IMR-90 (cell line): ENCODE measurements around the gene NOL9. TPM values are rescaled to one million over a fixed set of nuclear protein-coding genes. Genes with fewer than 3 reads are reported as not detected.

Experiments
- ATAC-seq: fragments of 200-7000 bp; cut with Tn5 transposase; 2 replicates; pipeline ENCODE4 v1.9.1; 2020; ENCODE audit warnings: low read depth, mild to moderate bottlenecking, moderate library complexity
- BruUV-seq: library from RNA; stranded (reverse); fragments of 400-500 nt; replicated peaks from 2 replicates; lab custom pipeline; 2021; lab: Mats Ljungman, UMichigan
- CTCF ChIA-PET: fragments of 300-600 bp; formaldehyde crosslinking; extraction: SDS; loops from one replicate; lab custom pipeline; 2021; ENCODE audit warnings: antibody characterized with exemption; lab: Yijun Ruan, JAX
- POLR2A ChIA-PET: fragments of 300-600 bp; sonication (Branson Sonifier 250); formaldehyde crosslinking; loops from one replicate; lab custom pipeline; 2022; ENCODE audit warnings: antibody characterized with exemption; ENCODE audit not compliant: unreplicated experiment; lab: Charles Lee
- DNase-seq: peaks from one replicate; pipeline ENCODE4 v3.0.0; 2013
- H2AFZ ChIP-seq: replicated peaks from 2 replicates; pipeline ENCODE3; 2013; ENCODE audit warnings: low read length, mild to moderate bottlenecking; ENCODE audit not compliant: poor library complexity
- H2AK5ac ChIP-seq: 2 replicates; pipeline ENCODE4 v1.6.1; 2013; ENCODE audit warnings: low read depth, low read length, inconsistent platforms
- H2AK9ac ChIP-seq: replicated peaks from 2 replicates; pipeline ENCODE3; 2013; ENCODE audit warnings: mild to moderate bottlenecking, low read depth, low read length, moderate library complexity; ENCODE audit not compliant: poor library complexity
- H2BK120ac ChIP-seq: 2 replicates; pipeline ENCODE4 v1.6.1; 2013; ENCODE audit warnings: low read depth, low read length, inconsistent platforms
- H2BK15ac ChIP-seq: 3 replicates; pipeline ENCODE4 v1.6.1; 2013; ENCODE audit warnings: low read depth, low read length, inconsistent platforms
- H2BK20ac ChIP-seq: 2 replicates; pipeline ENCODE4 v1.6.1; 2013; ENCODE audit warnings: low read depth, mild to moderate bottlenecking, inconsistent platforms, low read length, moderate library complexity
- H2BK5ac ChIP-seq: 2 replicates; pipeline ENCODE4 v1.6.1; 2013; ENCODE audit warnings: mild to moderate bottlenecking, low read depth, low read length, inconsistent platforms; ENCODE audit not compliant: poor library complexity, severe bottlenecking
- H3K14ac ChIP-seq: replicated peaks from 2 replicates; pipeline ENCODE4 v1.6.1; 2013; ENCODE audit warnings: low read depth, low read length, inconsistent platforms
- H3K18ac ChIP-seq: 2 replicates; pipeline ENCODE4 v1.6.1; 2013; ENCODE audit warnings: low read depth, low read length, control low read depth
- H3K23ac ChIP-seq: 2 replicates; pipeline ENCODE4 v1.6.1; 2013; ENCODE audit warnings: low read depth, low read length, inconsistent platforms
- H3K27ac ChIP-seq: 2 replicates; pipeline ENCODE4 v1.5.1; 2013; ENCODE audit warnings: mild to moderate bottlenecking, control low read depth, low read length; ENCODE audit not compliant: insufficient read depth
- H3K27me3 ChIP-seq: 2 replicates; pipeline ENCODE4 v1.6.1; 2013; ENCODE audit warnings: low read length; ENCODE audit not compliant: control insufficient read depth, insufficient read depth
- H3K36me3 ChIP-seq: 2 replicates; pipeline ENCODE4 v1.6.1; 2013; ENCODE audit warnings: low read length, mixed read lengths; ENCODE audit not compliant: control insufficient read depth, insufficient read depth
- H3K4ac ChIP-seq: 2 replicates; pipeline ENCODE4 v1.6.1; 2013; ENCODE audit warnings: low read depth, low read length, inconsistent platforms
- H3K4me1 ChIP-seq: 2 replicates; pipeline ENCODE4 v1.6.1; 2013; ENCODE audit warnings: low read length, mixed read lengths; ENCODE audit not compliant: control insufficient read depth, insufficient read depth
- H3K4me2 ChIP-seq: 2 replicates; pipeline ENCODE4 v1.6.1; 2013; ENCODE audit warnings: low read depth, mild to moderate bottlenecking, control low read depth, low read length, moderate library complexity
- H3K4me3 ChIP-seq: 2 replicates; pipeline ENCODE4 v1.5.1; 2013; ENCODE audit warnings: low read depth, mild to moderate bottlenecking, control low read depth, low read length, moderate library complexity; ENCODE audit not compliant: insufficient read depth
- H3K56ac ChIP-seq: 2 replicates; pipeline ENCODE4 v1.6.1; 2013; ENCODE audit warnings: low read length, inconsistent platforms; ENCODE audit not compliant: insufficient read depth; ENCODE audit errors: extremely low read depth
- H3K79me1 ChIP-seq, 2 experiments: 2 replicates each; pipeline ENCODE4 v1.6.1; 2013; ENCODE audit warnings: low read length in 2 of 2, inconsistent platforms in 1 of 2, low read depth in 1 of 2
- H3K9ac ChIP-seq: 2 replicates; pipeline ENCODE4 v1.6.1; 2013; ENCODE audit warnings: low read depth, low read length, control low read depth
- H3K9me1 ChIP-seq: 2 replicates; pipeline ENCODE4 v1.6.1; 2013; ENCODE audit warnings: low read length, inconsistent platforms; ENCODE audit not compliant: insufficient read depth
- H3K9me3 ChIP-seq: 2 replicates; pipeline ENCODE4 v1.6.1; 2013; ENCODE audit warnings: low read length; ENCODE audit not compliant: control insufficient read depth, insufficient read depth
- H4K20me1 ChIP-seq: 2 replicates; pipeline ENCODE4 v1.6.1; 2013; ENCODE audit warnings: low read length, inconsistent platforms; ENCODE audit not compliant: insufficient read depth
- H4K5ac ChIP-seq: 2 replicates; pipeline ENCODE4 v1.6.1; 2013; ENCODE audit warnings: mild to moderate bottlenecking, low read depth, low read length, control low read depth
- H4K8ac ChIP-seq, 2 experiments: 2 replicates each; pipeline ENCODE4 v1.6.1; 2013; ENCODE audit warnings: low read depth in 2 of 2, low read length in 2 of 2, control low read depth in 1 of 2, inconsistent platforms in 1 of 2
- H4K91ac ChIP-seq: 2 replicates; pipeline ENCODE4 v1.6.1; 2013; ENCODE audit warnings: low read depth, low read length, inconsistent platforms; ENCODE audit not compliant: insufficient read depth
- BHLHE40 ChIP-seq: fragments of 150-350 bp; IDR thresholded peaks from 2 replicates; pipeline ENCODE4 v1.6.1; 2016; ENCODE audit warnings: mild to moderate bottlenecking, low read depth, low read length
- CHD1 ChIP-seq: IDR thresholded peaks from 2 replicates; pipeline ENCODE4 v1.6.1; 2012; ENCODE audit warnings: low read depth, low read length, improper control_type of control experiment
- MAZ ChIP-seq: IDR thresholded peaks from 2 replicates; pipeline ENCODE4 v1.6.1; 2012; ENCODE audit warnings: low read depth, mild to moderate bottlenecking, low read length, improper control_type of control experiment, moderate library complexity, borderline replicate concordance
- MXI1 ChIP-seq: IDR thresholded peaks from 2 replicates; pipeline ENCODE4 v1.6.1; 2012; ENCODE audit warnings: low read depth, mild to moderate bottlenecking, low read length, moderate library complexity, borderline replicate concordance
- POLR2A ChIP-seq: IDR thresholded peaks from 2 replicates; pipeline ENCODE4 v1.6.1; 2012; ENCODE audit warnings: mild to moderate bottlenecking, low read depth, low read length
- RAD21 ChIP-seq: IDR thresholded peaks from 2 replicates; pipeline ENCODE4 v1.6.1; 2012; ENCODE audit warnings: low read length, improper control_type of control experiment
- RCOR1 ChIP-seq: IDR thresholded peaks from 2 replicates; pipeline ENCODE4 v1.6.1; 2012; ENCODE audit warnings: mild to moderate bottlenecking, low read length, improper control_type of control experiment; ENCODE audit not compliant: insufficient replicate concordance
- RFX5 ChIP-seq: IDR thresholded peaks from 2 replicates; pipeline ENCODE4 v1.8.0; 2012; ENCODE audit warnings: low read depth, mild to moderate bottlenecking, low read length, moderate library complexity
- SMC3 ChIP-seq: fragments of 150-350 bp; IDR thresholded peaks from 2 replicates; pipeline ENCODE4 v1.6.1; 2016; ENCODE audit warnings: low read depth, mild to moderate bottlenecking, antibody characterized with exemption, low read length, moderate library complexity
- WGBS, 2 experiments: methylation state at CpG; one replicate each; pipeline versions ENCODE4 v1.1.5 to v1.1.7; 2013; ENCODE audit warnings: missing lambda C conversion rate in 2 of 2; ENCODE audit not compliant: insufficient read length in 1 of 2; ENCODE audit errors: extremely low coverage in 2 of 2; 5-methylcytosine and 5-hydroxymethylcytosine counted together
- dilution Hi-C: fragments of 300-500 bp; cut with HindIII; formaldehyde crosslinking; loops from one replicate; pipeline ENCODE4 v1.14.3; 2018; ENCODE audit warnings: low sequenced_read_pairs; ENCODE audit not compliant: unreplicated experiment
- in situ Hi-C: fragments of 300-500 bp; cut with MboI; formaldehyde crosslinking; loops from 3 replicates; pipeline ENCODE4 v1.14.3; 2019; ENCODE audit warnings: low sequenced_read_pairs, inconsistent platforms, mixed read lengths
- intact Hi-C: fragments of 100-400 bp; cut with micrococcal nuclease; formaldehyde crosslinking; loops from 2 replicates; pipeline ENCODE4 v1.10.0; 2022
- polyA plus RNA-seq, 3 experiments: library from polyadenylated mRNA; depleted of rRNA; stranded (reverse); fragments of >200 nt; gene quantifications; 2 replicates each; pipeline ENCODE4 v1.2.3, GENCODE V29; 2012; ENCODE audit warnings: low replicate concordance in 1 of 3
- total RNA-seq: library from RNA; depleted of rRNA; stranded (reverse); fragments of >200 nt; gene quantifications from 2 replicates; pipeline ENCODE4 v1.2.3, GENCODE V29; 2012
- TF ChIP-seq, protein P1 (sequence below): fragments of 150-350 bp; IDR thresholded peaks from 2 replicates; pipeline ENCODE4 v1.6.1; 2016; ENCODE audit warnings: low read depth, mild to moderate bottlenecking, low read length, moderate library complexity, borderline replicate concordance
- TF ChIP-seq, protein P2 (sequence below): conservative IDR thresholded peaks from 2 replicates; pipeline ENCODE4 v1.5.1; 2012; ENCODE audit warnings: mild to moderate bottlenecking, low read depth, low read length, improper control_type of control experiment
- TF ChIP-seq, protein P3 (sequence below): fragments of 150-350 bp; IDR thresholded peaks from 2 replicates; pipeline ENCODE4 v1.6.1; 2017; ENCODE audit warnings: mild to moderate bottlenecking, antibody characterized with exemption, low read length, low read depth

NOL9 gene
- total and polyA plus RNA-seq, 2 of the 4 experiments (the other 2 are of a cell fraction): 13.0 to 19.2 TPM

DNA sequence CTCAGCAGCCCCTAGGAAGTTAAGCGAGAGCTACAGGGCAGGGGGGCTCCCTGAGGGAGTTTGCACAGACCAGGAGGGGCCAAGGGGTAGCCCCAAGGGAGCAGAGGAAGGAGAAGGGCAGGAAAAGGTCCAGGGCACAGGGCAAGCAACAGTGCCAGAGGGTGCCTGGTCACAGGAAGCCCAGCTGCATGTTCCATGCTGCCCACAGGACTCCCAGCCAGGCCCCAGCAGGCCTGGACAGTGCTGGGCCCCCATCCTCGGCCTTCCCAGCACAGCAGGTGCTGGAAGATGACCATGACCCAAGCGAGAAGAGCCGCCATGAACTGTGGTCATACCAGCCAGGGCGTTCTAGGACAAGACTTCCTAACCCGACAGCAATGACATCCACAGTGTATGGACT, 37.3 kb upstream of the NOL9 start:
- CTCF ChIA-PET: no interaction called here

More for the DNA sequence above, 37.3 kb upstream of the NOL9 start:
- no TSS peak for BruUV-seq
- H3K27ac ChIP-seq: no peak overlapping the region
- POLR2A ChIA-PET: no interaction called here
- no peak overlapping the region for H4K91ac ChIP-seq
- peaks cover 8 to 73% of the 10 kb centered on the region in 2 experiments for H3K79me1 ChIP-seq
- H4K8ac ChIP-seq: no peak overlapping the region
- H3K56ac ChIP-seq: no peak overlapping the region
- H3K36me3 ChIP-seq: peaks cover 89% of the 10 kb centered on the region
- no peak overlapping the region for H3K14ac ChIP-seq
- no peak overlapping the region for H2AK5ac ChIP-seq
- H2BK20ac ChIP-seq: no peak overlapping the region
- no peak overlapping the region for H3K23ac ChIP-seq
- H3K9me1 ChIP-seq: no peaks in the 10 kb centered on the region
- H2AK9ac ChIP-seq: no peak overlapping the region
- H3K9me3 ChIP-seq: no peaks in the 10 kb centered on the region
- no peak overlapping the region for H3K9ac ChIP-seq
- no peaks in the 10 kb centered on the region; the same call in 1 of the 2 replicates for H3K4me1 ChIP-seq
- dilution Hi-C loops: no loop called here
- intact Hi-C loops: no loop called here
- DNase-seq (no peak), ATAC-seq (no peak)
- no peak overlapping the region for H2BK5ac ChIP-seq
- H3K27me3 ChIP-seq: no peaks in the 10 kb centered on the region
- no peak overlapping the region for H3K4me2 ChIP-seq
- peaks cover 74% of the 10 kb centered on the region for H4K20me1 ChIP-seq
- H2BK15ac ChIP-seq: no peak overlapping the region
- 96% methylated on average over 6 of the region's 6 CpGs; no CpG with 5 or more reads in 1 of the 2 experiments for WGBS, 2 experiments
- no peak overlapping the region for H2AFZ ChIP-seq
- in situ Hi-C loops: no loop called here
- no peak overlapping the region for H3K4ac ChIP-seq
- H2BK120ac ChIP-seq: no peak overlapping the region
- TF ChIP-seq, protein P1, sequence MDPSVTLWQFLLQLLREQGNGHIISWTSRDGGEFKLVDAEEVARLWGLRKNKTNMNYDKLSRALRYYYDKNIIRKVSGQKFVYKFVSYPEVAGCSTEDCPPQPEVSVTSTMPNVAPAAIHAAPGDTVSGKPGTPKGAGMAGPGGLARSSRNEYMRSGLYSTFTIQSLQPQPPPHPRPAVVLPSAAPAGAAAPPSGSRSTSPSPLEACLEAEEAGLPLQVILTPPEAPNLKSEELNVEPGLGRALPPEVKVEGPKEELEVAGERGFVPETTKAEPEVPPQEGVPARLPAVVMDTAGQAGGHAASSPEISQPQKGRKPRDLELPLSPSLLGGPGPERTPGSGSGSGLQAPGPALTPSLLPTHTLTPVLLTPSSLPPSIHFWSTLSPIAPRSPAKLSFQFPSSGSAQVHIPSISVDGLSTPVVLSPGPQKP: no peak
- no peak for TF ChIP-seq RFX5
- TF ChIP-seq, protein P2, sequence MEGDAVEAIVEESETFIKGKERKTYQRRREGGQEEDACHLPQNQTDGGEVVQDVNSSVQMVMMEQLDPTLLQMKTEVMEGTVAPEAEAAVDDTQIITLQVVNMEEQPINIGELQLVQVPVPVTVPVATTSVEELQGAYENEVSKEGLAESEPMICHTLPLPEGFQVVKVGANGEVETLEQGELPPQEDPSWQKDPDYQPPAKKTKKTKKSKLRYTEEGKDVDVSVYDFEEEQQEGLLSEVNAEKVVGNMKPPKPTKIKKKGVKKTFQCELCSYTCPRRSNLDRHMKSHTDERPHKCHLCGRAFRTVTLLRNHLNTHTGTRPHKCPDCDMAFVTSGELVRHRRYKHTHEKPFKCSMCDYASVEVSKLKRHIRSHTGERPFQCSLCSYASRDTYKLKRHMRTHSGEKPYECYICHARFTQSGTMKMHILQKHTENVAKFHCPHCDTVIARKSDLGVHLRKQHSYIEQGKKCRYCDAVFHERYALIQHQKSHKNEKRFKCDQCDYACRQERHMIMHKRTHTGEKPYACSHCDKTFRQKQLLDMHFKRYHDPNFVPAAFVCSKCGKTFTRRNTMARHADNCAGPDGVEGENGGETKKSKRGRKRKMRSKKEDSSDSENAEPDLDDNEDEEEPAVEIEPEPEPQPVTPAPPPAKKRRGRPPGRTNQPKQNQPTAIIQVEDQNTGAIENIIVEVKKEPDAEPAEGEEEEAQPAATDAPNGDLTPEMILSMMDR: no peak
- no peak for TF ChIP-seq RAD21
- no peak for TF ChIP-seq POLR2A
- TF ChIP-seq, protein P3, sequence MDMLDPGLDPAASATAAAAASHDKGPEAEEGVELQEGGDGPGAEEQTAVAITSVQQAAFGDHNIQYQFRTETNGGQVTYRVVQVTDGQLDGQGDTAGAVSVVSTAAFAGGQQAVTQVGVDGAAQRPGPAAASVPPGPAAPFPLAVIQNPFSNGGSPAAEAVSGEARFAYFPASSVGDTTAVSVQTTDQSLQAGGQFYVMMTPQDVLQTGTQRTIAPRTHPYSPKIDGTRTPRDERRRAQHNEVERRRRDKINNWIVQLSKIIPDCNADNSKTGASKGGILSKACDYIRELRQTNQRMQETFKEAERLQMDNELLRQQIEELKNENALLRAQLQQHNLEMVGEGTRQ: no peak
- no peak for TF ChIP-seq SMC3
- no peak for TF ChIP-seq MAZ
- TF ChIP-seq CHD1: no peak
- TF ChIP-seq MXI1: no peak
- TF ChIP-seq BHLHE40: no peak
- TF ChIP-seq RCOR1: no peak
- no peak overlapping the region for H3K4me3 ChIP-seq
- no peak overlapping the region for H3K18ac ChIP-seq
- no peak overlapping the region for H4K5ac ChIP-seq
